Measurements from ENCODE around the gene RNF207.

RNF207 gene

GRCh38 chr1:6168947-6169586 lies 36.9 kb upstream of the RNF207 start:
- TF ChIP-seq ZFX (IDR thresholded peaks at IDR 0.05; ENCODE audit: borderline replicate concordance) (no peak), CTCF (IDR thresholded peaks at IDR 0.05) (no peak)
- no peak overlapping the region for H3K27ac ChIP-seq

- TF ChIP-seq ZFX (IDR thresholded peaks at IDR 0.05; ENCODE audit: borderline replicate concordance), result no peak
- TF ChIP-seq CTCF (IDR thresholded peaks at IDR 0.05), result no peak
- H3K27ac ChIP-seq, result no peak overlapping the region
Measured at GRCh38 chr1:6170116-6170741, 35.7 kb upstream of the RNF207 start.

- H3K27ac ChIP-seq, result no peak overlapping the region
- TF ChIP-seq CTCF (IDR thresholded peaks at IDR 0.05) (no peak), ZFX (IDR thresholded peaks at IDR 0.05; ENCODE audit: borderline replicate concordance) (no peak)
Measured at GRCh38 chr1:6170742-6171201, 35.1 kb upstream of the RNF207 start.

GRCh38 chr1:6171548-6172124 lies 34.3 kb upstream of the RNF207 start:
- no peak for TF ChIP-seq ZFX (IDR thresholded peaks at IDR 0.05; ENCODE audit: borderline replicate concordance)
- TF ChIP-seq CTCF (IDR thresholded peaks at IDR 0.05), result peak; percentile 55
- H3K27ac ChIP-seq, result no peak overlapping the region

GRCh38 chr1:6172549-6172948 lies 33.4 kb upstream of the RNF207 start:
- H3K27ac ChIP-seq, result no peak overlapping the region
- no peak for TF ChIP-seq CTCF (IDR thresholded peaks at IDR 0.05)
- no peak for TF ChIP-seq ZFX (IDR thresholded peaks at IDR 0.05; ENCODE audit: borderline replicate concordance)

GRCh38 chr1:6174621-6175410 lies 31.1 kb upstream of the RNF207 start:
- no peak overlapping the region for H3K27ac ChIP-seq
- TF ChIP-seq ZFX (IDR thresholded peaks at IDR 0.05; ENCODE audit: borderline replicate concordance) (no peak), CTCF (IDR thresholded peaks at IDR 0.05) (no peak)

Data from 22Rv1 (cell line).